HG02571 (cell line): ENCODE measurements around the gene MAX.
"Not testable (repeated sequence)": the region's sequence is repeated elsewhere in the genome, so short reads cannot be mapped to it uniquely, and the experiment has no call there.

Experiments
- ATAC-seq: cut with Tn5 transposase; IDR thresholded peaks from one replicate; pipeline ENCODE4 v1.9.1; 2021; ENCODE audit warnings: mild to moderate bottlenecking, moderate library complexity; ENCODE audit not compliant: unreplicated experiment

Gene MAX

DNA sequence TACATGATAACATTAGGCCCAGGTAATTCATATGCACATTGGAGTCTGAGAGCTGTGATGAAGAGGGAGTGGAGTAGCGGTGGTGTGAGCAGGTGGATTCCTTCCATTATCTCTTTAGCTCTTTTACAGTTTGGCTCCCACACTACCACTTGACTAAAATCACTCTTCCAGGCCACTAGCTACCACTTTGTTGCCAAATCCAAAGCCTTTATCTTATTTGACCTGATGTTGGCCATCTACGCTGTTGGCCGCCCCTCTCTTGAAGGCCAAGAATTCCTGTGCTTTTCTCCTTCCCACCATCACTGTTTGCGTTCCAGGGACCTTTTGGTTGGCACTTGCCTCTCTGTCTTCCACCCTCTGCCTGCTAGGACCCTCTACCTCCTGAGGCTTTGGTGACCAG lies 4.0 kb upstream of the MAX start:
- no peak for ATAC-seq

DNA sequence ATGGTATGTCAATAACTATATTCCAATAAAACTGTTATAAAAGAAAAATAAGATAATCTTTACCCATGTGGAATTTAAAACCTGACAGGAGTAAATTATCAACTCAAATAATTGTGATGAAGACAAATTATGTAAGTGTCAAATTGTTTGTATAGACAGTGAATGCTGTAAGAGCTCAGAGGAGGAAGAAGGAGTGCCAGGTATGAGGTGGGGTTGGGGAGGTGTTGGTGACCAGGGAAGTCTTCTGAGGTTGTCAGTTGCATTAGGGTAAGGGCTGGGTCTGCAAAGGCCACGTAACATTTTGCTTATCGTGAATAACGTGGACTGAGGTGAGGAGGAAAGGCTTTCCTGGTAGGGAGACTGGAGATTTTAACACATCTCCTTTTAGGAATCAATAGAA lies 2.5 kb upstream of the MAX start:
- no peak for ATAC-seq

GRCh38 chr14:65103150-65103760 lies 938 bp upstream of the MAX start:
- ATAC-seq: no peak

DNA sequence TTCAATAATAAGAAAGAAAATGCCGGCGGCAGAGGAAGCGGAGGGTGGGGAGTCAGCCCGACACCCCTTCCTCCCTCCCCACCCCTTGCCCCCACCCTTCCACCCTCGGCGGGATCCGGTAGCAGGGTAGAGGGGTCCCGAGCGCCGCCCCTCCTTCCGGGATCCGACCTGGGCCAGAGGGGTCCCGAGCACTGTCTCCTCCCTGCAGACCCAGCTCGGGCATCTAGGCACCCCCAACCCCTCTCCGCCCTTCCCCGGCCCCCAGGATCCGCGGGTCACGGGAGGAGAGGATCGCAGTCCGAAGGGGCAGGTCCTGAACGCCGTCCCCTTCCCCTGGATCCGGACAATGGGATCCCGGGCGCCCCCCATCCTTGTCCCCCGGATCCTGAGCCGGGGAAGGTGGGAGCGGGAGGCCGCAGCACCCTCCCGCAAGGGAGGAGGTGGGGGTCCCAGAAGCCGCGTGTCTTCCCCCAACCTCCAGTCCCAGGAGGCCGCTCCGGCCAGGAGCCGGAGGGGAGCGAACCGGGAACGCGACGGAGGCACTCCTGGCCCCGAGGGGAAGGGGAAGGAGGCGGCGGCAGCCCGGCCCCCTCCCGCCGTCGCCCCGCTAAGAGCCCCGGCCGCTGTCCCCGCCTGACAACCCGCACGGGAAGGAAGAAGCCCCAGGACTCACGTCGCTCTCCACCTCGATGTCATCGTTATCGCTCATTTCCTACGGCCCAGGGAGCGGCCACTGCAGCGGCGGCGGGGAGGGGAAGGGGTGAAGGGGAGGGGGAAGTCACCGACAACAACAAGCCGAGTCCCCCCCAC lies 481 bp downstream of the MAX start:
- no peak for ATAC-seq

GRCh38 chr14:65100922-65101541 lies 1.3 kb downstream of the MAX start:
- ATAC-seq: no peak

DNA sequence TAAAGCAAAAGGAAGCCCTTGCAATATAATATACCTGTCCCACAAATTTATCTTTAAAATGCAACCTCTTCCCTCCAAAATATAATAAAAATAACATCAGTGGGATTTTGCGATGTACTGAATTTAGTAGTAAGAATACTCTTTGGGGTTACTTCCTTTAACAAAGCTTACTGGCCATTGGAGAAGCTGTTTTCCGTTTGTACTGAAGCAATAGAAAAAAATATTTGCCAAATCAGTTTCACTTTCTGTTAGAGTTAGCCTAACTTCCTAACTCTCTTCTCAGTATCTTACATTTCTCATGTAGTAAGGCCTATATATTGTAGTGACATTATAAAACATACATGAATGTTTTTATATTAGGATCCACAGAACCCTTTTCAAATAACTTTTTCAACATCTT lies 3.7 kb downstream of the MAX start:
- no peak for ATAC-seq

- no peak for ATAC-seq
Observed at GRCh38 chr14:65096323-65097089, 5.8 kb downstream of the MAX start.

DNA sequence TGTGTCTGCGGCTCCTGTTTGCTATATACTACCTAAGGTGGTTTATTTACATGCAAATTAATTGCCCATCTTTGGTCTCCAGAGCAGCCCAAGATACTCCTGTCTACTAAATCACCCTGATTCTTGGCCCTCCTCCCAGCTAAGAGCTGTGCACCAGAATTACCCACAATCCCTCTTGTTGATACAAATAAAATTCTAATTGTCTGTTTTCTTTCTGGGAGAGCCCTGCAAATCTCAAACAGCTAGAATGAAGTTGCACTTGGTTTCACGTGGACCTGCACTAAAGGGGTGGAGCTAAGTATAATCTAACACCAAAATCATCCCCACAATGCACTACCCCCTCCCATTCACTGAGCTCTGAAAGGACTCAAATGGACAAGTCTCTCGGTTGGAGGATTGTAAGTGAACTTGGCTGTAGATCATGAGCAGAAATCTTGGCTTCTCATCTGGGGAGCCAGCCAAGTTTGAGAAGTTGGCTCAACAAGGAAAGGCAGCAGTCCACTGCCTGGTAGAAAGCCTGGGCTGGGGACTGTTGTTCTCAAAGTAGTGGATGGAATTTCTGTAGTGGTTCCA lies 6.6 kb downstream of the MAX start:
- ATAC-seq: no peak

- no peak for ATAC-seq
Observed at GRCh38 chr14:65092349-65092748, 10.0 kb downstream of the MAX start.

- ATAC-seq: not testable (repeated sequence)
Observed at GRCh38 chr14:65087835-65088234, 14.5 kb downstream of the MAX start.

- ATAC-seq: not testable (repeated sequence)
Observed at GRCh38 chr14:65086686-65087085, 15.6 kb downstream of the MAX start.

- ATAC-seq: no peak
Observed at GRCh38 chr14:65084554-65085505, 17.5 kb downstream of the MAX start.

DNA sequence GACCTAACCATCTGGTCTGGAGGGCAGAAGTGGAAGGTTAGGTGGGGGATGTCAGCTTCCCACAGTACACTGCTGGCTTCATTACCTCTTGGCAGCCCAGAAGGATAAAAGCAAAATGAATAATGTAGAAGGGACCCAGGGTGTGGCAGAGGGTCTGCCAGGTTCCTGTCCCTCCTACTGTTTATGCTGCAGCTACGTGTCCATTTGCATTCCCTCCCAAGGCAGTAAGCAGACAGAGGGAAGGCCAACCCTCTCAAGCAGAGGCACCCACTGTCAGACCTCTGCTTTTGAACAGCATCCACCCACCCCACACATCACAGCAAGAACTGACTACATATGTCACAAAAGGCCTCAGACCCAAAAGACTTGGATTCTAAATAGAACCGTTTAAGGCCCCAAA lies 19.4 kb downstream of the MAX start:
- ATAC-seq: no peak

DNA sequence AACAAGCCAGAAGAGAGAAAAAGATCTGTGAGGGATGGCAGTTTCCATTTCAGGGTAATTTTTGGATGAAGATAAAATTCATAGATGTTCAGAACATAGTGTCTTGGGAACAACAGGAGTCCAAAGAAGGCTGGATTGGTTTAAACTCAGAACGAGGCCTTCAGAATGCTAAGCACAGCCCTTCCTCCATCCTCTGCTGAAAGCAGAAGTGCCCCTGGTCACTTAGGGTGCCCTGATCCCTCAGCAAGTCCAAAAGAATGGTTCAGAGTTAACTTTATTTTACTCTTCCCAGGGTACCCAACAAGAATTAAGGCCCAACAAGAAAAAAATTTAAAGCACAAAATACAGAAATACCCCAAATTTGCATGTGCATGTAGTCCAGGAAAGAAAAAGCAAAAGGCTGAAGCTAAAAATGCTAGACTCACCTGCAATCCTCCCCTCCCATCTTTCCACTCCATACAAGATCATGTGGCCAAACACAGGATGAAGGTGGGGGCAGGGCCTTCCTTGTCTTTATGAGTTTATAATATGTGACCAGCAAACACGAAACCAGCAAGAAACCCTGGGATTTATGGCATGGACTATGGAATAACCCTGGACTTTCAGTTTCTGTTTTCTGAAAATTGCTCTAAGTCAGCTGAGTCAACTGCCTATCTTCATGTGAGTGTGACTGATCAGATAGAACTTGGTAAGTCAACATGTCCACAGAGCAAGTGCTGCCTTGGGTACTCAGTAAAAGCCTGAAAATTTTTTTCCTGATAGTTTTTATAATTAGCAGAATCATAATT lies 21.2 kb downstream of the MAX start:
- ATAC-seq: no peak

DNA sequence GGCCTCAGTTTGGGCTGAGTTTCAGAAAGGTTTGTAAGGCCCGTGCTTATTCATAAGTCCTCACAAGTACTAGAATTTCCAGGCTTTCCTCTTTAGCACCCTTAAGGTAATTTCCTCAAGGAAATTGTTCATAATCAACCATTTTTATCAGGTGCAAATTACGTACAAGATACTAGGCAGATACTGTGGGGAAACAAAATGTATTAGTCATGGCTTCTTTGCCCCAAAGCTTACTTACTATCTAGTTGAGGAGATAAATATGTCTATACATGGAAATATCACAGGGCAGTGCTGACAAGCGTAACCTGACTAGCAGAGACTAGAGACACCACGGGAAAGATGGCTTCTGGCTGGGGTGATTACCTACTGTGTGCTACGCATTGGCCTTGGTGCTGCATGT lies 22.5 kb downstream of the MAX start:
- ATAC-seq: no peak

GRCh38 chr14:65079201-65079600 lies 23.1 kb downstream of the MAX start:
- ATAC-seq: no peak

DNA sequence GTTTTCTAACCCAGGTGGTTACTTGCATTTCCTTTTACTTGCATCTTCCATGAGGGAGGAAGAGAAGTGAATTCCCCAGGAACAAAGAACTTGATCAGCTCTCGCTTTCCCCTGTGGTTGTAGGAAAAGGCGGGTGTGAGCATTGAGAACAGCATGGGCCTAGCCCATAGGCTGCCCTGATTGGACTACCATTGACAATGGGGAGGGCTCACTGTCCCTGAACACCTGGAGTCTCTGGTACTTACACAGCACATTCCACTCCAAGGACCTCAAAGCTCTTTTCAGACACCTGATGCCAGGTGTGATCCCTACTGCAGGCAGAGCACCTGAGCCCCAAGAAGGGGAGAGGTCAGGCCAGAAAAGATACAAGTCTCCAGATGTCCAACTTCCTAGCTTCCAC lies 25.0 kb downstream of the MAX start:
- no peak for ATAC-seq

DNA sequence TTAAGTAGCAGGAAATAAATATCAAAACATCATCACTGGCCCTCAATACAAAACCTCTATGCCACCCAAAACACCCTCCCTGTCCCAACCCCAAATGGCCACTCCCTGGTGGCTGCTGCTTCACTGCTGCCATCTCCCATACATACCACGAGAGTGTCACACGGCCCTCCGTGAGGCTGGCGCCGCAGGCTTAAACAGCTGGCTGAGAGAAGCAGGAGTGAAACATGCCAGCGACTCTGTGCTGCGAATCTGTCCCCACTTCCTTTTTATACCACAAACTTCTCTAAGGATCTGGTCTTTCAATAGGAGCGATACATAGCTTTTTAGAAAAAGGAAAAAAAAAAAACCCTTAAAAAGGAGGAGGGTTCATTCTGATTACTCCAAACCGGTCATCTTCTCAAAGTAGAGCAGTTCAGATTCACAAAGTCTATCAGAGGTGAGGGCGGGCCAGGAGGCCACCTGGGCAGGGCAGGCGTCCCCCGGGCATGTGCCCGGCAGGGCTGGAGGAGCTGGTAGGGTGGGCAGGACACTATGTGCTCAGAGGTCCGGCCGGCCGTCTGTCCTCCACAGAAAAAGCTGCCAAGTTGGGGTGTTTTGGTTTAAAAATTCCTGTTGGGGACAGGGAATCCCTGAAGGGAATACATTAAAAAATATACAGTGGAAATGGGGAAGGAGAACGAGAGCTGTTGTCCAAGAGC lies 26.5 kb downstream of the MAX start:
- ATAC-seq: no peak
